Femur (tissue), 1 donor: ENCODE measurements around the gene LPP.

Experiments
- DNase-seq: peaks from one replicate; pipeline ENCODE4 v3.0.0-alpha.2; 2017

Gene LPP

DNA sequence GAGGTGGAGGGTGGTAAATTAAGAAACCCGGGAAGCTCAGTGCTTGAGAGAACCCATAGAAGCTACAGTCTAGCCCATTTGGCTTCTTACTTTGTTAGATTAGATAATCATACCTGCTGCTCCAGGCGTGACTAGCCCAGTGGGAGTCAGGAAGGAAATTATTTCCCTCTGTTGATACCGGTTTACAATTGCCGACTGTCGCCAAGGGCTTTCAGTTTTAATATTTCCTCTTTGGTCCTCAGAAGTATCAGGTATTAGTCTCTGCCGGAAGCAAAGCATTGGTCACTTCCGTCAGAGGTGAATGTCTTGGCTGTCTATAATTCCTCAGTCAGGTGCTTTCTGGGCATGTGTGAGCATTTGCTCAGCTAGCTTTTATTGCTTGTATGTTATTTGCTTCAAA, 75.2 kb downstream of the LPP start:
- no peak for DNase-seq

DNA sequence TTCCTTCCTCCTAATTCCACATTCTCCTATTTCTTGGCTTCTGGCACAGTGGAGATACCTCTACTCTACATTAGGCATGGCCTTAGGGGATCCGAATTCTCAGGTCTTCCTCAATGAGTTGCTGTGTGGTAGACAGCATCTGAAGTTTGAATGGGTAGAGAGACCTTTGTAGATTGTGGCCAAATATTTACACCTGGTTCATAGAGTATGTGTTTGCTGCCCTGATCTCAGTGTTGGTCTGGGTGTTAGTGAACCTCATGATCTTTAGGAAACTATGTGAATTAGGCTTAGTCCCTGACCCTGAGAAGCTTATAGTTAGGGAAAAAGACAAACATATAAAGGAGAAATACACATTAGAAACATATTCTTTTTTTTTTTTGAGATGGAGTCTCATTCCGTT, 75.8 kb downstream of the LPP start:
- no peak for DNase-seq

- no peak for DNase-seq
Measured at GRCh38 chr3:188230962-188231361, 77.0 kb downstream of the LPP start.

DNA sequence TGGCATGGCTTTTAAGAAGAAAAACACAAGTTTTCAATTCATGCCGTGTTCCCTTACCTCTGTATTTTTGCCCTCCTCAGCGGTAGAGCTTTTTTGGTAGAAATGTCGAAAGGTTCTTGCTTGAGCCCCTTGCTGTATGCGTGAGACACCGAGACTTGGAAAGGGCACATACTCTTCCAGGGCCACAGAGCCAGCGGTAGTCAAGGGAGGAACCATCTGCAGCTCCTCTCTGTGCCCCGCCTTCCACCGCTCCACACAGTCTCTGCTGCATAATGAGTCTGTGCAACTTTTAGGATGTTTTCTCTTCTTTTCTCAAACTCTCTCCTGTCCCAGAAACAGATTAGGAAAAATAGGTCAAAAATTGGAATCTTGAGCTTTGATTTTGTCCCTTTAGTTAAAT, 77.5 kb downstream of the LPP start:
- no peak for DNase-seq

DNA sequence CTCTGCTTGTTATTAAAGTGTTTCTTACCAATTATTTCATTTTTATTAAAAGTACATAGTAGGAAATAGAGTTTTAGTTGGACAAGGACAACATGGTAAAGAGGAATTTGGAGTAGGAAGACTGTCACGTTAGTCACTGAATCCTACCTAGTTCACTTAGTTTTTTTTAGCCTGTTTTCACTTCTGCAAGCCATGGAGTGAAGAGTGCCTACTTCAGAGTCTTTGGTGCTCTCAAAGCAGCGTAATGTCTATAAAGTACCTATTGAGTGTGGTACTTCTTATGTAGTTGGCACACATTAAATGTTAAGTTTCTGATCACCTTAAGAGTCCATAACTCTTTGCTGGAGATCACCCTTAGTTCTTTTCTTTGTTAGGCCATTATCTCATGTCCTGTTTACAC, 78.7 kb downstream of the LPP start:
- DNase-seq = no peak

DNA sequence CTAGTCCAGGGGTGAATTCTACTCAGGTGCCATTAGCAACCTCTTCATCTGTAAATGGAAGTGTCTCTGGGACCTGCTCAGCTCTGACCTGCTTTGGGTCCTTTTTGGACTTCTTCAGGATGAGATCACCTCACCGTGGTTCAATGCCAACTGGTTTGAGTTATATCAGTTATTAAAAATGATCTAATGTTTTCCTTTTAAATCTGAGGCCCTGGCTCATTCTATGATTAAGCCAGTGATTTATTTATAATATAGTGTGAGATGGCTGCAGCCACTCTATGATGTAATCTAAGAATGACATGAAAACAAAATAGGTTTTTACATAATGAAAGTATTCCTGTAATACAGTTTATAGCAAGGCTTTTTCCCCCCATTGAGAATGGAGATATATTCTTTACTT, 79.4 kb downstream of the LPP start:
- no peak for DNase-seq

- no peak for DNase-seq
Measured at GRCh38 chr3:188234132-188234531, 80.2 kb downstream of the LPP start.

DNA sequence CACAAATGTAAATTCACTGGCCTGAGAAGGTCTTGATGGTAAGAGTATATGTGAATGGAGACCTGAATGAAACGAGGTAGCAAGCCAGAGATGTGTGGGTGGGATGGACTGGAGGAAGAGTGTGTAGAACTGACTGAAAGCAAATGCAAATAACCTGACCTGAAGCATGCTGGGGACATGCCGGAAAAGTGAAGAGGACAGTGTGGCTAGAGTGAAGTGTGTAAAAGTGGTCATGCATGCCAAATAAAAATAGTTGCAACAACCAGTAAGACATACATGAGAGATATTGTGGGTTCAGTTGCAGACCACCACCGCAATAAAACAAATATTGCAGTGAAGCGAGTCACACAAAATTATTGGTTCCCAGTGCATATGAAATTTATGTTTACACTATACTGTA, 82.3 kb downstream of the LPP start:
- no peak for DNase-seq

DNA sequence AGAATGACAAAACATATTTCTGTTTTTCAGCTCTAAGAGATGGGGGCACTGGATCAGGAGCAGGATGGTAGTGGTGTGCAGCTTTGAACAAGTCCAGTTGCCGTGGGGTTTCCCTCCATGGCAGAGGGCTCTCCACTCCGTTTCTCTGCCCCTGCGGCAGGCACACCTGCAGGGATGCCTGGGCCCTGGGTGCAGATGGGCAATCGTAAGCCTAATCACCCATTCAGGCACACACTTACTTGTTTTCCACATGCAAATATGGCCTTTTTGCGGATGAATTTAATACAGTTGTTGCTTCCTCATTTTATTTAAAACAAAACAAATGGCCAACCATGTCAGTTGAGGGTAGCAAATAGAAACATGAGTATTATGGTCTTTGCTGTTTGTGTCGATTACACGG, 85.1 kb downstream of the LPP start:
- DNase-seq = no peak

GRCh38 chr3:188239577-188239976, 85.6 kb downstream of the LPP start:
- DNase-seq = no peak

GRCh38 chr3:188240189-188240981, 86.4 kb downstream of the LPP start:
- no peak for DNase-seq

DNA sequence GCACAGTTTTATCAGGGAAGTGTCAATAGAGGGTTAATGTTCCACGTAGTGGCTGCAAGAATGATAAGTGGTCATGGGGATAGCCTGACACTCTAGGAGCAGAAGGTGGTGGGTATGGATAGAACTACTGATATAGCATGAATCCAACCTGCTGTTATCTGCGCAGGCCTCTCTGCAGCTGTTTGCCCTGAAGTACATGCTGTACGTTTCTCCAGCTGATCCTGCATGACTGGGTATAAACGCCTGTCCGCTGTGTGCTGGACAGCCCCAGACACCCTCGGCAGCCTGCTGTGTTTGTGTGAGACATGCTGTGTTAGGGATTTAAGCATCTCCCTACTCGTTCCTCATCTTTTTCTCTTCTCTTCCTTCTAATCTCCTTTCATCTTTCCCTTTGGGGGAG, 87.1 kb downstream of the LPP start:
- peak; percentile 41 for DNase-seq

DNA sequence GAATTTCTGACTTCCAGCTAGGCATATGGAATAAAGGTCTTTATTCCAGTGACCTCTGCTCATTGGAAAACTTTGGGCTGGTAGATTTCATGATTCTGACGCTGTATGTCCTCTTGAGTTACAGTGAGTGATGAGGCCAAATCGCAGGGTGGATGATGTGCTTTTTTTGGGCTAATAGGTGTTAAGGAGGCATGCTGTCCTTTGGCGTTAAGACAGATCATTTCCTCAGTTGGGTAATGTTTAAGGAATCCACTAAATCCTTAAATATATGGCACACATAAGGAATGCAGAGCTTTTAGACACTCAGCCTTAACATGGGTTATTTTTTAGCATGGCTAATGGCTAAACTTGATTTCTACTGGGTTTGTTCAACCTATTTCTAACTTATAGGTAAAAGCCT, 87.9 kb downstream of the LPP start:
- no peak for DNase-seq

DNA sequence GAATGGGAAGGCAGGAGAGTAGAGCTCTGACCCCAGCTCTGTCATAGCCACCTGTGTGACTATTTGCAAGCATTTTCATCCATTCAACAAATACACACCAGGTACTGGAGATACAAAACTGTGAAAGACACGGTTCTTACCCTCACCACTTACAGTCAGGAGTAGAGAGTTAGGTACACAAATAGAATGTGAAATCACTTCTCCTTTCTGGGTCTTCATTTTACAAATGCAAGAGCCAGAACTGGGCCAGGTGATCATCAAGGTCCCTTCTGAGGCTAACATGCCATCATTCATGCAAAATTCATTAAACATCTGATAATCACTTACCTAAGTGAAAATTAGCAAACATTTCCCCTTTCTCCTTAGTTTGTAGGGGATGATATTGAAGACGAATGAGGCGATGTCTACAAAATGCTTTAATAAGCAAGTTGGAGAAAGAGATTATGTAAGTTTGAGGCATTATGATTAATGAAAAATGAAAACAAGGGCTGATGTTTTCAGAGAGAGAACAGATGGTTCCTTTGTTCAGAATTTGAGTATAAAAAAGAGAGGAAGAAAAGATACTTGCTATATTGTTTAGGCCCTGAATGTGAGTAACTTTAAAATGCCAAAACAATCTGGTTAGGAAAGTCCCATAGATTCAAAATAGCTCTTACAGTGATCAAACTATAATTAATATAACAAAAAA, 88.6 kb downstream of the LPP start:
- DNase-seq = no peak

GRCh38 chr3:188243124-188243795, 89.3 kb downstream of the LPP start:
- no peak for DNase-seq

DNA sequence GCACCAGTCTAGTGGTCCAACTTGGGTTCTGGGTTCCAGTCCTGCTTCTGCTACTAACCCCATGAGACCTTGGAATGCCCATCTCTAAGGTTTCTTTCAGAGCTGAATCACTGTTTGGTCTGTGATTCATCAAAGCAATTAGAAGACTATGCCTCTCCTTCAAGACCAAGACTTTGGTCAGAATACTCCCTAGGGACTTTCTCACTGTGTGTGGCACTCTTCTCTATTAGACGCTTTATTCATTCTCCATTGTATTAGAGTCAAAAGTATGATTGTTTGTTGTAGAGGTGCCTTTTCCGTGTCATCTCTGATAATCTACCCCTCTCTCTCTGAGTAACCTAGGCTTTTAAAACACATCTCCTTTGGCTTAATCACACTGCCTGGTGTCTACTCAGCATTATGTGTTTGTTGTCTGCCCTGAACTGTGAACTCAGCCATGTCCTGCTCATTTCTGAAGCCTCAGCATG, 90.5 kb downstream of the LPP start:
- no peak for DNase-seq

DNA sequence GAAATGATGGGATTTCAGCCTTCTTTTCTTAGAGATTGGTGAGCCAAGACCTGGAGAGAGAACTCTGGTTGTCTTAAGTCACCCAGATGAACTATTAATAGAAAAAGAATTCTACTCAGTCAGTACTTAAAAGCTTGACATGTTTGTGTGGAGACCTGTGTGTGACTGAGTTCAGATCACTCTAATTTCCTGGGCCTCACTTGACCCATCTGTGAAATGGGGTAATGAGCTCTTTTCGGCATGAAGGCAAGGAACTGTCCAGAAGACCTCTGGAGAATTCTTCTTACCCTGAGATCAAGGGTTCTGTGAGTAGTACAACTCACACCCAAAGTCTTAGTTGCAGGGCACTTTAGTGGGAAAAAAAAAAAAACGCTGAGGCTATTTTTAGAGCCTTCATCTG, 92.9 kb downstream of the LPP start:
- DNase-seq = no peak

GRCh38 chr3:188248036-188248561, 94.1 kb downstream of the LPP start:
- no peak for DNase-seq

GRCh38 chr3:188253123-188253793, 99.3 kb downstream of the LPP start:
- DNase-seq = no peak

DNA sequence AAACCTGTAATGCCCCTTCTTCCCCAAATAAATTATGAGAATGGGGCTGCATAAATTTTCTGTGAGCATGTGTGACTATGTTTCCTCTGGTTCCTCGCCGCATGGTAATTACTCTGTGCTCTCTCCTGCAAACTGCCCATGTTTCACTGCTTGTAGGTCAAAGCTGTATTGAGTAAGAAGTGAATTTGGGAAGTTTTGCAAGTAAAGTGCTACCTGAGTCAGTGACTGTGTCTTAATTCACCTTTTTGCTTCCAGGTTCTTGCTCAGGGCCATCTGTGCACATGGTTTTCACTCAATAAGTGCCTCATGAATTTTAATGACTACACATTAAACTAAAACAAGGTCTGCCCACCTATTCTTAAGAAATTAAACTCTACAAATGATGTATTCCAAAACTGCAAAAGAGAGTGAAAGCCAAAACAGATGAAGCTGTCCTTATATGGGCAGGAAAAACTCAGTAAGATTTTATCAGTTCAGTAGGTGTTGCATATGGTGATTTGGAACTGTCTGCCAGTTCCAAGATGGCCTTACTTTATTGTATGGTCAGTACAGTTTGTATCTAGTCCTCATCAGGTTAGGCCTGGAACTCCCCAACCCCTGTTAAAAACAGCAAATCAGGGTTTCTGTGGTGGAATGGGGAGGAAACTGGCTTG, 100.0 kb downstream of the LPP start:
- no peak for DNase-seq

- no peak for DNase-seq
Measured at GRCh38 chr3:188254520-188255070, 100.6 kb downstream of the LPP start.

GRCh38 chr3:188255190-188255589, 101.2 kb downstream of the LPP start:
- DNase-seq = no peak
